Subcutaneous abdominal adipose tissue (tissue), 5 donors: ENCODE measurements around the gene ATG16L1.

Experiments
- H3K27ac ChIP-seq: one replicate; pipeline ENCODE4 v1.7.0; 2013; ENCODE audit warnings: low read depth, mild to moderate bottlenecking, inconsistent platforms, low read length, moderate library complexity
- H3K27me3 ChIP-seq, 5 donors: one replicate each; pipeline ENCODE4 v1.7.0; 2013; ENCODE audit warnings: low read length in 5 of 5, inconsistent platforms in 1 of 5; ENCODE audit not compliant: control insufficient read depth in 5 of 5, insufficient read depth in 4 of 5
- H3K36me3 ChIP-seq, 5 donors: one replicate each; pipeline ENCODE4 v1.7.0; 2013; ENCODE audit warnings: low read length in 5 of 5; ENCODE audit not compliant: control insufficient read depth in 5 of 5, insufficient read depth in 5 of 5
- H3K4me1 ChIP-seq, 5 donors: one replicate each; pipeline ENCODE4 v1.7.0; 2013; ENCODE audit warnings: low read length in 5 of 5, mild to moderate bottlenecking in 3 of 5, moderate library complexity in 1 of 5; ENCODE audit not compliant: control insufficient read depth in 5 of 5, insufficient read depth in 5 of 5
- H3K4me3 ChIP-seq, 5 donors: one replicate each; pipeline ENCODE4 v1.7.0; 2013; ENCODE audit warnings: low read length in 5 of 5, low read depth in 1 of 5
- H3K9ac ChIP-seq, 5 donors: one replicate each; pipeline ENCODE4 v1.7.0; 2013; ENCODE audit warnings: low read length in 5 of 5, mild to moderate bottlenecking in 4 of 5, moderate library complexity in 3 of 5
- H3K9me3 ChIP-seq, 5 donors: one replicate each; pipeline ENCODE4 v1.7.0; 2013; ENCODE audit warnings: low read length in 5 of 5; ENCODE audit not compliant: control insufficient read depth in 5 of 5
- donor health status: healthy.
- donor health status: healthy.
- donor health status: healthy.
- donor health status: healthy.
- donor health status: healthy.

ATG16L1 gene

DNA sequence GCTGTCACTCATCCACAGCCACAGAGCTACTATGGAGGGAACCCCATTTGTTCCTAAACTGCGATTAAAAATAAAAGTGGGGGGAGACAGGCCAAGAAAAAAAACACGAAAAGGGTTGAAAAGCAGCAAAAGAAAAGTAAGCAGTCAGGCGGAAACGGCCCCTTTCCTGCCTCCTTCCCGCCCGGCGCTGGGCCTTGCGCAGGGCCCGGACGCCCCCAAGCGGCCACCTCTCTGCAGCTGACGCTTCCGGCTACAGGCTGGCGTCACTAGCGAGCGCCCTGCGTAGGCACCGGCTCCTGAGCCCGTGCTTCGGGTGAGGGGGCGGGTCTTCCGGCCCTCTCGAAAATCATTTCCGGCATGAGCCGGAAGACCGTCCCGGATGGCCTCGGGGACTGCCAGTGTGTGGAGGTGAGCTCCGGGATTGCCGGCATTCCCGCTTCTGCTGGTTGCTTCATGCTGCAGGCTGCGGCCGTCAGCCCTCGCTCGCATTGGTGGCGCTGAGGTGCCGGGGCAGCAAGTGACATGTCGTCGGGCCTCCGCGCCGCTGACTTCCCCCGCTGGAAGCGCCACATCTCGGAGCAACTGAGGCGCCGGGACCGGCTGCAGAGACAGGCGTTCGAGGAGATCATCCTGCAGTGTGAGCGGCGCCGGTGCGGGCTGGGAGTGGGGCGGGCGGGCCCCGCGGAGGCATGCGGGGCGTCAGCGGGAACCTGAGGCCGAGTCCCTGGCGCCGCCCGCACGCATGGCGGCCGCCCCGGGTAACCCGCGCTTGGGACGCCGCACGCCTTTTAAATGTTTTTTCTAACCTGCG is at the start of gene ATG16L1:
Gene ATG16L1, plus strand, starts transcription at position 368 of the 811 bp plus-strand sequence. Its CDS starts 155 bp downstream, at position 523.
- H3K4me3 ChIP-seq = peak within 1 kb of the TSS; percentile 81 to 94 (median 90)
- H3K36me3 ChIP-seq = peaks cover 6 to 12% (median 8%) of the 10 kb centered on the region in 5 donors
- H3K27me3 ChIP-seq = no peaks in the 10 kb centered on the region
- peak within 1 kb of the TSS; percentile 73 to 93 (median 84) for H3K9ac ChIP-seq
- H3K4me1 ChIP-seq = peaks cover 4 to 27% (median 19%) of the 10 kb centered on the region in 5 donors
- H3K27ac ChIP-seq = peak within 1 kb of the TSS; percentile 74
- no peaks in the 10 kb centered on the region for H3K9me3 ChIP-seq

- Histone ChIP-seq H3K27me3 (no peaks in the 10 kb centered on the region), H3K27ac (no peak overlapping the region), H3K4me3 (no peak overlapping the region), H3K9ac (no peak overlapping the region), H3K36me3 (peaks cover 0 to 60% (median 16%) of the 10 kb centered on the region in 5 donors), H3K4me1 (peaks cover 0 to 15% (median 5%) of the 10 kb centered on the region in 5 donors), H3K9me3 (peaks cover 9 to 20% (median 11%) of the 10 kb centered on the region in 5 donors)
These were observed 48.9 kb upstream of the ATG16L1 start for GRCh38 chr2:233202531-233202944.

- Histone ChIP-seq H3K36me3 (peaks cover 0 to 60% (median 16%) of the 10 kb centered on the region in 5 donors), H3K27ac (no peak overlapping the region), H3K27me3 (no peaks in the 10 kb centered on the region), H3K4me3 (peak overlapping the region in 1 of 5 donors; percentile 11), H3K4me1 (peaks cover 0 to 20% (median 5%) of the 10 kb centered on the region in 5 donors), H3K9me3 (peaks cover 9 to 20% (median 11%) of the 10 kb centered on the region in 5 donors), H3K9ac (no peak overlapping the region)
These were observed 48.4 kb upstream of the ATG16L1 start for GRCh38 chr2:233203060-233203459.

- no peak overlapping the region for H3K9ac ChIP-seq
- peaks cover 0 to 32% (median 5%) of the 10 kb centered on the region in 5 donors for H3K4me1 ChIP-seq
- no peak overlapping the region for H3K27ac ChIP-seq
- H3K27me3 ChIP-seq = peaks cover 0 to 2% (median 0%) of the 10 kb centered on the region in 5 donors
- H3K9me3 ChIP-seq = peaks cover 9 to 20% (median 11%) of the 10 kb centered on the region in 5 donors
- peaks cover 0 to 61% (median 14%) of the 10 kb centered on the region in 5 donors for H3K36me3 ChIP-seq
- H3K4me3 ChIP-seq = no peak overlapping the region
These were observed 47.1 kb upstream of the ATG16L1 start for GRCh38 chr2:233204286-233204936.

DNA sequence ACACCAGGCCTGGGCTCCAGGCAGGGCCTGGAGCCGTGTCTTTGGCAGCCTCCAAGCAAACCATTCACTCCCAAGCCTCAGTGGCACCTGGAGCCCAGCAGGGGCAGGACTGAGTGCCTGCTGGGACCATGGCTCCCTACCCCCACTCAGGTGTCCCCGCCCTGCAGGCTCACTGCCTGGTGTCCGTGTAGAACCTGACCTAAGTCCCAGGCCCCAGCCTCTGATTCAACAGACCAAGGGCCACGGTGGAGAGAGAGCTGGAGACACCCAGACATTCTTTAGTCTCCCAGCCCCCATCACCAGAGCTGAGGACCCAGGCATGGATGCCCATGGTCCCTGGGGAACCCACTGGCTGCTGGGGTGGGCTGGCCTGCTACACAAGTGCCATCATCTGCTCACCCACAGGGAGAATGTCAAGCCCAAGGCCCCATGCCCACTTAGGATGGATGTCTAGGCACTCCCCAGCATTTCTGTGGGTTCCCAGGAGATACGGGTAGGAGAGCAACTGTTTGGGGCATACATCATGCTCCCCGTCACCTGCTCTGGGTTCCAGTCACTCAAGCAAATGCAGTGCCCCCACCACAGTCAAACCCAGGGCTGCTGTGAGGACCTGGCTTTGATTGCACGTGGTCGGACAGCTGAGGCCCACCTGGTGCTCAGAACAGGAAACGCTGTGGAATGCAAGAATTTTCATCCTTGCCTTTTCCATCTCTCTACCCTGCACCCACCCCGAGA is 42.9 kb upstream of the ATG16L1 start:
- no peak overlapping the region for H3K4me3 ChIP-seq
- no peak overlapping the region for H3K27ac ChIP-seq
- H3K4me1 ChIP-seq = peaks cover 0 to 41% (median 12%) of the 10 kb centered on the region in 5 donors
- peaks cover 0 to 6% (median 0%) of the 10 kb centered on the region in 5 donors for H3K9me3 ChIP-seq
- no peak overlapping the region for H3K9ac ChIP-seq
- peaks cover 0 to 3% (median 0%) of the 10 kb centered on the region in 5 donors for H3K27me3 ChIP-seq
- H3K36me3 ChIP-seq = peaks cover 0 to 40% (median 11%) of the 10 kb centered on the region in 5 donors

DNA sequence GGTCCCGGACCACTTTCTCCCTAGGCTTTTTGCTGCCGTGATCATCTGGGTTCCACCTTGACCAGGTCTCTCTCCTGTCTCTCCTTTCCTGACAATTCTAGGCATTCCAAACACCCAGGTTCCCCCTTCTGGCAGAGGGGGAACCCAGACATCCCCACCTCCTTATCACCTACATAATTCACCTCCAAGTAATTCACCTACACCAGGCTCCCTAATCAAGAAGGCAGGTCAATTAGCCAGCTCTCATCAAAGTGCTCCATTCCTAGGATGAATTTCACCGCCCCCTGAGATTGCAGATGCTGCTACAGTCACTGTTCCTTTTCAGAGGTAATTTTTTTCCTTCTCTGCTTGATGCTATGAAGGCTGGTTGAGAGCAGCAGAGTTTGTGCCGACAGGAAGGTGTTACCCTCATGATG is 42.3 kb upstream of the ATG16L1 start:
- Histone ChIP-seq H3K4me1 (peaks cover 0 to 41% (median 12%) of the 10 kb centered on the region in 5 donors), H3K9ac (no peak overlapping the region), H3K36me3 (peaks cover 0 to 35% (median 9%) of the 10 kb centered on the region in 5 donors), H3K27me3 (peaks cover 0 to 3% (median 0%) of the 10 kb centered on the region in 5 donors), H3K9me3 (no peaks in the 10 kb centered on the region), H3K4me3 (no peak overlapping the region), H3K27ac (no peak overlapping the region)

DNA sequence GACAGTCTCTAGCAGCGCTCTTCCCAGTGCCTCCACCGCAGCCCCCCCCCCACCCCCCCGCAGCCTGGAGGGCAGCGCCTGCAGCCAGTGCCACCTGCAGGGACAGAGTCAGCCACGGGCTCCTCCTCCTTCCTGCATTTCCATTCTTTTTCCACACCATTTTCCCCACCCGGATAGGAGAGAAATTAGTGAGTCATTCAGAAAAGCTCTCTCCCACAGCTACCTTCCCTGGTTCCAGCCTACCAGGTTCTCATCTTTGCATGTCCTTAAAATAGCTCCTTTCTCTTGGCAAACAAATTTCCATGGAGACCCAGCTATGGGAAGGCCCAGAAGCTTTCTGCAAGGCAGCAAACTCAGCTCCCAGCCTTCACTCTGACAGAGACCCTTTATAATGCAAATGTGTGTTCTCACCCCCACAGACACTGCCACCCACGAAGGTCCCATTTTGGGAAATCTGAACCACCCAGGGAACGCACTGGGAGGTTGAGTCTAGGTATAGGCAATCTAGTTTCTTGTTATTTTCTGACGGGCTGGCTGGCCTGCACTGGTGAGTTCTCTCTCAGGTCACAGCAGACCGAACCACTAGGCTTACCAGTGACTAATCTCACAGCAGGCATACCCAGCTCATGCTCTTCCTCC is 41.8 kb upstream of the ATG16L1 start:
- Histone ChIP-seq H3K27ac (no peak overlapping the region), H3K9me3 (no peaks in the 10 kb centered on the region), H3K9ac (no peak overlapping the region), H3K27me3 (peaks cover 0 to 3% (median 0%) of the 10 kb centered on the region in 5 donors), H3K36me3 (peaks cover 0 to 29% (median 5%) of the 10 kb centered on the region in 5 donors), H3K4me1 (peaks cover 0 to 41% (median 12%) of the 10 kb centered on the region in 5 donors), H3K4me3 (no peak overlapping the region)

DNA sequence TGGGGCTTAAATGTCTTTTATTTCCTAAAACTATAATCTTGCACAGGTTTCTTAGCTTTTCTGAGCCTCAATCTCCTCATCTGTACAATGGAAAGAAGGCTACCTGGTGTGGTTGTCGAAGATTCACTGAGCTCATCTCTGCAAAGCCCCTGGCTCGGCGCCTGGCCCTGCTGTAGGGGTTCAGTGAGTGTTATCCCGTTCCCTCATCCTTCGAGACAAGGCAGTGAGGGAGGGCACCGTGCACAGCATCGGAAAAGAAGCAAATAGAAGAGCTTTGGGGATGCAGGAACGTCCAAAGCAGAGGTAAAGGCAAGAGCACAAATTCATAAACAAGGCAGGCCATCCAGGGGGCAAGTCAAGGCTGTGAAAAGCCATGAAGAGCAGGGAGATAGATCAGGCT is 41.2 kb upstream of the ATG16L1 start:
- Histone ChIP-seq H3K27me3 (peaks cover 0 to 3% (median 0%) of the 10 kb centered on the region in 5 donors), H3K4me3 (no peak overlapping the region), H3K9ac (no peak overlapping the region), H3K4me1 (peaks cover 0 to 41% (median 12%) of the 10 kb centered on the region in 5 donors), H3K9me3 (no peaks in the 10 kb centered on the region), H3K27ac (no peak overlapping the region), H3K36me3 (peaks cover 0 to 27% (median 3%) of the 10 kb centered on the region in 5 donors)

DNA sequence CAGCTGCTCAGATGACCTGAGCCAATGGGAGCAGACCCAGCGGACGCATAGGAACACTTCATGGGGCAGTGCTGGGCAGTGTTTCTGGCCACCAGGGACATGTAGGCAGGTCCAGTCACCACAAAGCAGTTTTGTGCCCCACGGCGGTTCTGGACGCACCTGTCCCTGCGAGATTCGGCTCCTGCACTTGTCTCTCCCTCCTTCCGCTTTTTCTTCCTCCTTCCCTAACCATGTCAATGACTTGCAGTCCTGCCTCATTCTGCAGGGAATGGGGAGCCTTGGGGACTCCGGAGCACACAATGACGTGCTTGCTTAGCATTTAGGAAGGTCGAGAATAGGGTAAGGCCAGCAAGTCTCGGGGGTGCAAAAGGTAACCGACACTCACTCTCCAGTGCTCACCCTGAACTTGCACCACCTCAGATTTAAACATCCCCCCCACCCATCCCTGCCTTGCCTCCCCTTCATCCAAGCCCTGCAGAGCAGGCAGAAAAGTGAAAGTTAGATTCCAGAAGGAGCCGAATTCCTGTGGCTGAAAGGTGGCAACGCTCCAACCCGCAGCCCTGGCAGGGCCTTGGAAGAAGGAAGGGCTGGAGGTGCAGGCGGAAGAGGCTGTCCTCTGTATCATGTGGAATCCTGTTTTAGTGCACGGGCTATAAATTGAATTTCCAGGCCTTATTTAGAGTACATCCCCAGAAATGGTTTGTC is 40.5 kb upstream of the ATG16L1 start:
- Histone ChIP-seq H3K36me3 (peaks cover 0 to 27% (median 3%) of the 10 kb centered on the region in 5 donors), H3K9me3 (no peaks in the 10 kb centered on the region), H3K9ac (no peak overlapping the region), H3K4me3 (peak overlapping the region; percentile 6 to 57 (median 50)), H3K27me3 (peaks cover 0 to 3% (median 0%) of the 10 kb centered on the region in 5 donors), H3K4me1 (peaks cover 0 to 41% (median 12%) of the 10 kb centered on the region in 5 donors), H3K27ac (no peak overlapping the region)
